ENCODE data around the gene ZIK1. TPM values are rescaled to one million over a fixed set of nuclear protein-coding genes. Genes with fewer than 3 reads are reported as not detected.
A peak's percentile ranks its signal among the peaks of the same experiment; 100 is the strongest.

The ZIK1 gene
- total RNA-seq, 2 experiments from 2014 or later = 6.9 to 7.1 TPM

DNA sequence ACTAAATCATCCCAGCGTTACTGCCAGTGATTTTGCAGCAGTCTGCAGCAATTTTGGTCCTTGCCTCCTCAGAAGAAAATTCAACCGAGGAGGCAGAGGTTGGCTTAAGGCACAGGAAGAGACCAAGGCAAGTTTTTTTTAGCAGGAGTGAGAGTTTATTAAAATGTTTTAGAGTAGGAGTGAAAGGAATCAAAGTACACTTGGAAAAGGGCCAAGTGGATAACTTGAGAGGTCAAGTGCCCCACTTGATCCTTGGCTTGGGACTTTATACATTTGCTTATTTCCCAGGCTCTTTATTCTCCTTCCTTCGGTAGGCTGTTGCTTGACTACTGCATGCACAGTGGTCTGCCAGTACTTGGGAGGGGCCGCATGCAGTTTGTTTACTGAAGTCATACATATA, 27.2 kb downstream of the ZIK1 start:
- POLR2A ChIA-PET = no interaction called here
- no peak overlapping the region for H3K4me3 ChIP-seq (ENCODE audit: low read length)
- H3K4me3 Mint-ChIP-seq = no peak overlapping the region

DNA sequence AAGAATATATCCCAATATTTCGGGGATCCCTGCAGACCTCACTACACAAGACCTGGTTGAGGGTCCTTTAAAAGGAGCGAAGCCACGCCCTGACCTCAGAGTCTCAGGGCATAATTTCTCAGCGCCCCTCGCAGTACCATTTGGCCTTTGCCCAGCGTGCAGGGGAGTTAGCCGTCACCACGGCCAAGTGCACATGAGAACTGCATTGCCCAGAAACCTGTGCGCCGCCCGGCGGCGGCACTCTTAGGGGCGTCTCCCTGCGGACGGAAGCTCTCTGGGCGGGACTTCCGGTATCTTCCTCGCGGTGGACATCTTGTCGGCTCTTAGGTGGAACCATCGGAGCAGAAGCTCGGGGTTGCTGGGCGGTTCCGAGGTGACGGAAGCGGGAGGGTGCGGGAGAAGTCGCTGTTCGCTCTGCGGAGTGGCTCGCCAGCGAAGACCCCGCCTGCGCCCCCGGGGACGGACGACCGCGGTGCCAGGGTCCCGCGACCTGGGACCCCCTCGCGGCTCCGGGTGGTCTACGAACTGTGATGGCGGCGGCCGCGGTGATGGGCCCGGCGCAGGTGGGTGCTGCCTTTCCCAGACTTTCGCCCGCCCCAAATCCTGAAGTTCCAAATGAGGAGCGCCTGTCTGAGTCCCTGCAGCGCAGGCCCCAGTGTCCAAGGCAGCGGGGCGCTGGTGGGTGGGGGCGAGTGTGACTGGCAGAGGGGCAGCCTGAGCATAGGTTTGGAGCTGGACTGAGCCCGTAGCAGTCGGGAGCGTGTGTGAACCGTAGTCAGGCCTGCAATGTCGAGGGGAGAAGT, 30.2 kb downstream of the ZIK1 start, which contains the start of gene ZNF134:
TSS of gene ZNF134 (plus strand) at position 302 of the 803 bp plus-strand sequence. CDS start 5,227 bp downstream, outside the sequence.
- H3K27ac Mint-ChIP-seq = peak within 1 kb of the TSS; percentile 82
- DNase-seq (peak; percentile 82 to 96 (median 88)), ATAC-seq (ENCODE audit: poor library complexity) (peak; percentile 99)
- H3K4me3 Mint-ChIP-seq = peak within 1 kb of the TSS; percentile 95
- H3K27ac ChIP-seq (ENCODE audit: low read depth in 1 of 2, low read length in 2 of 2) = peak within 1 kb of the TSS; percentile 26 to 50
- H3K4me1 ChIP-seq (ENCODE audit: insufficient read depth, low read length) = peaks cover 26% of the 10 kb centered on the region
- peaks cover 39% of the 10 kb centered on the region for H3K36me3 ChIP-seq (ENCODE audit: insufficient read depth, low read length)
- peaks cover 36% of the 10 kb centered on the region for H3K4me1 Mint-ChIP-seq (ENCODE audit: low read depth)
- H3K27me3 ChIP-seq (ENCODE audit: control insufficient read depth in 1 of 2, insufficient read depth in 2 of 2, low read length in 2 of 2) = no peaks in the 10 kb centered on the region
- intact Hi-C loops (cut with DNase I, micrococcal nuclease) = loop anchor here (1.0 to 10.0 kb wide), 4 partner anchors 19 to 303 kb away; partner anchors contain the start of genes ZNF211 (in 2 of the 2), ZNF416 (in 1 of the 2), ZNF417 (in 1 of the 2) and ZNF671 (in 1 of the 2)
- POLR2A ChIA-PET = interaction anchor here (0.7 to 2.4 kb wide), 11 partner anchors 15 to 302 kb away, joined by 3 to 13 read pairs (median 5); partner anchors contain the start of genes ZIK1, ZNF154, ZNF211 and ZNF416
- TF ChIP-seq, protein P1, sequence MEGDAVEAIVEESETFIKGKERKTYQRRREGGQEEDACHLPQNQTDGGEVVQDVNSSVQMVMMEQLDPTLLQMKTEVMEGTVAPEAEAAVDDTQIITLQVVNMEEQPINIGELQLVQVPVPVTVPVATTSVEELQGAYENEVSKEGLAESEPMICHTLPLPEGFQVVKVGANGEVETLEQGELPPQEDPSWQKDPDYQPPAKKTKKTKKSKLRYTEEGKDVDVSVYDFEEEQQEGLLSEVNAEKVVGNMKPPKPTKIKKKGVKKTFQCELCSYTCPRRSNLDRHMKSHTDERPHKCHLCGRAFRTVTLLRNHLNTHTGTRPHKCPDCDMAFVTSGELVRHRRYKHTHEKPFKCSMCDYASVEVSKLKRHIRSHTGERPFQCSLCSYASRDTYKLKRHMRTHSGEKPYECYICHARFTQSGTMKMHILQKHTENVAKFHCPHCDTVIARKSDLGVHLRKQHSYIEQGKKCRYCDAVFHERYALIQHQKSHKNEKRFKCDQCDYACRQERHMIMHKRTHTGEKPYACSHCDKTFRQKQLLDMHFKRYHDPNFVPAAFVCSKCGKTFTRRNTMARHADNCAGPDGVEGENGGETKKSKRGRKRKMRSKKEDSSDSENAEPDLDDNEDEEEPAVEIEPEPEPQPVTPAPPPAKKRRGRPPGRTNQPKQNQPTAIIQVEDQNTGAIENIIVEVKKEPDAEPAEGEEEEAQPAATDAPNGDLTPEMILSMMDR (IDR thresholded peaks at IDR 0.05) = peak; percentile 25
- peaks cover 36% of the 10 kb centered on the region for H3K9me3 Mint-ChIP-seq
- H3K36me3 Mint-ChIP-seq (ENCODE audit: low read depth) = peaks cover 67% of the 10 kb centered on the region
- CTCF ChIA-PET = interaction anchor here (0.8 kb wide), 1 partner anchor 35 kb away, joined by 5 read pairs; the partner anchor contains the start of gene ZNF416
- peaks cover 49 to 59% of the 10 kb centered on the region in 2 experiments for H3K9me3 ChIP-seq (ENCODE audit: control insufficient read depth in 1 of 2, insufficient read depth in 1 of 2, low read length in 2 of 2)
- H3K4me3 ChIP-seq (ENCODE audit: low read length) = peak within 1 kb of the TSS; percentile 94
- no peaks in the 10 kb centered on the region for H3K27me3 Mint-ChIP-seq

More for the DNA sequence above, 27.2 kb downstream of the ZIK1 start:
- ATAC-seq (ENCODE audit: poor library complexity) (no peak), DNase-seq (no peak)
- Histone ChIP-seq H3K9me3 (ENCODE audit: control insufficient read depth in 1 of 2, insufficient read depth in 1 of 2, low read length in 2 of 2) (peaks cover 52 to 55% of the 10 kb centered on the region in 2 experiments), H3K36me3 (ENCODE audit: insufficient read depth, low read length) (peaks cover 14% of the 10 kb centered on the region), H3K4me1 (ENCODE audit: insufficient read depth, low read length) (peaks cover 25% of the 10 kb centered on the region), H3K27ac (ENCODE audit: low read depth in 1 of 2, low read length in 2 of 2) (no peak overlapping the region), H3K27me3 (ENCODE audit: control insufficient read depth in 1 of 2, insufficient read depth in 2 of 2, low read length in 2 of 2) (no peaks in the 10 kb centered on the region)
- no peaks in the 10 kb centered on the region for H3K27me3 Mint-ChIP-seq
- H3K9me3 Mint-ChIP-seq = peaks cover 21% of the 10 kb centered on the region
- no peak overlapping the region for H3K27ac Mint-ChIP-seq
- TF ChIP-seq, protein P1 (IDR thresholded peaks at IDR 0.05) = no peak
- peaks cover 63% of the 10 kb centered on the region for H3K36me3 Mint-ChIP-seq (ENCODE audit: low read depth)
- CTCF ChIA-PET = no interaction called here
- intact Hi-C loops (cut with DNase I, micrococcal nuclease) = loop anchor here (5.0 to 10.0 kb wide), 2 partner anchors 114 to 306 kb away; partner anchors contain the start of genes ZNF417 (in 1 of the 2) and ZNF671 (in 1 of the 2)
- peaks cover 23% of the 10 kb centered on the region for H3K4me1 Mint-ChIP-seq (ENCODE audit: low read depth)

GRCh38 chr19:57615346-57615745, 31.4 kb downstream of the ZIK1 start:
- POLR2A ChIA-PET = interaction anchor here (2.4 kb wide), 1 partner anchor 18 kb away, joined by 13 read pairs; the partner anchor contains the start of gene ZNF211
- Mint-ChIP-seq H3K27ac (peak overlapping the region; percentile 82), H3K4me1 (ENCODE audit: low read depth) (peaks cover 36% of the 10 kb centered on the region), H3K27me3 (no peaks in the 10 kb centered on the region), H3K9me3 (peaks cover 44% of the 10 kb centered on the region), H3K36me3 (ENCODE audit: low read depth) (peaks cover 79% of the 10 kb centered on the region), H3K4me3 (peak overlapping the region; percentile 95)
- no peak overlapping the region for H3K4me3 ChIP-seq (ENCODE audit: low read length)
- TF ChIP-seq, protein P1 (IDR thresholded peaks at IDR 0.05) = no peak
- no peaks in the 10 kb centered on the region for H3K27me3 ChIP-seq (ENCODE audit: control insufficient read depth in 1 of 2, insufficient read depth in 2 of 2, low read length in 2 of 2)
- ATAC-seq (ENCODE audit: poor library complexity) (no peak), DNase-seq (no peak)
- intact Hi-C loops (cut with DNase I, micrococcal nuclease) = loop anchor here (2.0 to 10.0 kb wide), 3 partner anchors 37 to 157 kb away; partner anchors contain the start of genes ZNF416 (in 1 of the 2) and ZNF671 (in 1 of the 2)
- H3K36me3 ChIP-seq (ENCODE audit: insufficient read depth, low read length) = peaks cover 51% of the 10 kb centered on the region
- H3K4me1 ChIP-seq (ENCODE audit: insufficient read depth, low read length) = peaks cover 26% of the 10 kb centered on the region
- H3K9me3 ChIP-seq (ENCODE audit: control insufficient read depth in 1 of 2, insufficient read depth in 1 of 2, low read length in 2 of 2) = peaks cover 51 to 68% of the 10 kb centered on the region in 2 experiments
- H3K27ac ChIP-seq (ENCODE audit: low read depth in 1 of 2, low read length in 2 of 2) = no peak overlapping the region
- CTCF ChIA-PET = no interaction called here
